ENCODE data around the gene WDR75.

The WDR75 gene

GRCh38 chr2:189440947-189441708, at the start of gene WDR75:
Gene WDR75 (plus strand): TSS chr2:189441474. CDS start chr2:189441493, 19 bp downstream.
- peak within 1 kb of the TSS; percentile 78 to 97 for H3K9ac ChIP-seq (ENCODE audit: low read depth in 1 of 2, low read length in 2 of 2)
- peaks cover 0 to under 1% of the 10 kb centered on the region in 2 donors for H3K36me3 ChIP-seq (ENCODE audit: control insufficient read depth in 1 of 2, insufficient read depth in 2 of 2, low read length in 2 of 2)
- H3K9me3 ChIP-seq (ENCODE audit: control insufficient read depth in 1 of 2, low read length in 2 of 2): no peaks in the 10 kb centered on the region
- H3K4me1 ChIP-seq (ENCODE audit: control insufficient read depth in 1 of 2, insufficient read depth in 2 of 2, low read length in 2 of 2): peaks cover 14 to 20% of the 10 kb centered on the region in 2 donors
- H3K27ac ChIP-seq (ENCODE audit: low read depth, low read length): peak within 1 kb of the TSS; percentile 80
- H3K27me3 ChIP-seq (ENCODE audit: control insufficient read depth in 1 of 2, insufficient read depth in 2 of 2, low read length in 2 of 2): no peaks in the 10 kb centered on the region
- peak within 1 kb of the TSS; percentile 90 for H3K4me3 ChIP-seq (ENCODE audit: low read depth in 1 of 2, low read length in 2 of 2)

- Histone ChIP-seq H3K4me3 (ENCODE audit: low read depth in 1 of 2, low read length in 2 of 2) (no peak overlapping the region), H3K4me1 (ENCODE audit: control insufficient read depth in 1 of 2, insufficient read depth in 2 of 2, low read length in 2 of 2) (no peaks in the 10 kb centered on the region), H3K27ac (ENCODE audit: low read depth, low read length) (no peak overlapping the region), H3K27me3 (ENCODE audit: control insufficient read depth in 1 of 2, insufficient read depth in 2 of 2, low read length in 2 of 2) (no peaks in the 10 kb centered on the region), H3K9ac (ENCODE audit: low read depth in 1 of 2, low read length in 2 of 2) (no peak overlapping the region), H3K9me3 (ENCODE audit: control insufficient read depth in 1 of 2, low read length in 2 of 2) (no peaks in the 10 kb centered on the region), H3K36me3 (ENCODE audit: control insufficient read depth in 1 of 2, insufficient read depth in 2 of 2, low read length in 2 of 2) (no peaks in the 10 kb centered on the region)
Measured at GRCh38 chr2:189393440-189394111, 47.7 kb upstream of the WDR75 start.

DNA sequence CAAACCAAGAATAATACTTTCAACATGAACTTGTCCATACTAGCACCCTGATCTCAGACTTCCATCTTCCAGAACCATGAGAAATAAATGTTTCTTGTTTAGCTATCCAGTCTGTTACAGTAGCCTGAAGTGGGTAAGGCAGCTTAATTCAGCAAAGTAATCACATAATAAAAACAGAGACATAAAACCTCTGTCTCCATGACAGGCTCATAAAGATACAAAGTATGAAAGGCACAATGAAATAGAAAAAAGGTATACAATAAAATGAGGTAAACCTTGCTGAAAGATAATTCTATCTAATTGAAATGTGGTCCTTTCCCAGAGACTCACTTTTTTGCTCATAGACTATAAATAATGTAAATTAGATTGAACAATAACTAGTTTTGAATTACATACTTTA, 46.7 kb upstream of the WDR75 start:
- Histone ChIP-seq H3K4me1 (ENCODE audit: control insufficient read depth in 1 of 2, insufficient read depth in 2 of 2, low read length in 2 of 2) (no peaks in the 10 kb centered on the region), H3K9me3 (ENCODE audit: control insufficient read depth in 1 of 2, low read length in 2 of 2) (no peaks in the 10 kb centered on the region), H3K4me3 (ENCODE audit: low read depth in 1 of 2, low read length in 2 of 2) (no peak overlapping the region), H3K36me3 (ENCODE audit: control insufficient read depth in 1 of 2, insufficient read depth in 2 of 2, low read length in 2 of 2) (no peaks in the 10 kb centered on the region), H3K27ac (ENCODE audit: low read depth, low read length) (no peak overlapping the region), H3K27me3 (ENCODE audit: control insufficient read depth in 1 of 2, insufficient read depth in 2 of 2, low read length in 2 of 2) (no peaks in the 10 kb centered on the region), H3K9ac (ENCODE audit: low read depth in 1 of 2, low read length in 2 of 2) (no peak overlapping the region)

GRCh38 chr2:189402932-189403331, 38.3 kb upstream of the WDR75 start:
- Histone ChIP-seq H3K4me1 (ENCODE audit: control insufficient read depth in 1 of 2, insufficient read depth in 2 of 2, low read length in 2 of 2) (no peaks in the 10 kb centered on the region), H3K9me3 (ENCODE audit: control insufficient read depth in 1 of 2, low read length in 2 of 2) (no peaks in the 10 kb centered on the region), H3K9ac (ENCODE audit: low read depth in 1 of 2, low read length in 2 of 2) (no peak overlapping the region), H3K4me3 (ENCODE audit: low read depth in 1 of 2, low read length in 2 of 2) (no peak overlapping the region), H3K36me3 (ENCODE audit: control insufficient read depth in 1 of 2, insufficient read depth in 2 of 2, low read length in 2 of 2) (no peaks in the 10 kb centered on the region), H3K27me3 (ENCODE audit: control insufficient read depth in 1 of 2, insufficient read depth in 2 of 2, low read length in 2 of 2) (no peaks in the 10 kb centered on the region), H3K27ac (ENCODE audit: low read depth, low read length) (no peak overlapping the region)

DNA sequence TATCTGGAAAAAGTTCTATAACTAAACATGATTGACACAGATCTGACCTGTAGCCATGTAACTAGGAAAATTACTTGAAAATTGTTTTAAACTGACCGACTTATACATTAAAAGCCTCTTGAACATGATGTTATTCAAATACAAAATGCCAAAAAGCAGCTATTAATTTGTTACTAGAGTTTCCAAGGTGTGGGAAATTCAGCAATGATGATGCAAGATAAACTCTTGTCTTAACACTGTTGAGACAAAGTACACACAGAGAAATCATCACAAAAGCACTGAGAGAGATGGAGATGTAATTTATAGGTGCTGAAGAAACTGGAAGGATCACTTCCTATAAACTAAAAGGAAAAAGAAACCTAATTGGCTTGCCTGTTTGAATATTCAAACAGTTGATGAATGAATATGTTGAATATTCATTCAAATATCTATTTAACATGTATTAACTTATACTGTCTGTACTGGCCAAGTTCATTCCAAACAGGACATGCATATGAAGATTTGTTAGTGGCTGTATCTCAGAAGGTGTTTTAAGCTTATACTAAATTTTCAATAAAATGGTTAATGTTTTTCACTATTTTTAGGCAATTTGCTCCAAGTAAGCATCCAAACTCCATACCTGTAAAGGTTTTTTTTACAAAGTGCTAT, 34.6 kb upstream of the WDR75 start:
- H3K9me3 ChIP-seq (ENCODE audit: control insufficient read depth in 1 of 2, low read length in 2 of 2): no peaks in the 10 kb centered on the region
- H3K4me3 ChIP-seq (ENCODE audit: low read depth in 1 of 2, low read length in 2 of 2): no peak overlapping the region
- H3K4me1 ChIP-seq (ENCODE audit: control insufficient read depth in 1 of 2, insufficient read depth in 2 of 2, low read length in 2 of 2): no peaks in the 10 kb centered on the region
- H3K27me3 ChIP-seq (ENCODE audit: control insufficient read depth in 1 of 2, insufficient read depth in 2 of 2, low read length in 2 of 2): no peaks in the 10 kb centered on the region
- H3K36me3 ChIP-seq (ENCODE audit: control insufficient read depth in 1 of 2, insufficient read depth in 2 of 2, low read length in 2 of 2): no peaks in the 10 kb centered on the region
- no peak overlapping the region for H3K9ac ChIP-seq (ENCODE audit: low read depth in 1 of 2, low read length in 2 of 2)
- no peak overlapping the region for H3K27ac ChIP-seq (ENCODE audit: low read depth, low read length)

GRCh38 chr2:189407281-189408209, 33.7 kb upstream of the WDR75 start:
- no peaks in the 10 kb centered on the region for H3K27me3 ChIP-seq (ENCODE audit: control insufficient read depth in 1 of 2, insufficient read depth in 2 of 2, low read length in 2 of 2)
- no peaks in the 10 kb centered on the region for H3K9me3 ChIP-seq (ENCODE audit: control insufficient read depth in 1 of 2, low read length in 2 of 2)
- no peak overlapping the region for H3K27ac ChIP-seq (ENCODE audit: low read depth, low read length)
- no peaks in the 10 kb centered on the region for H3K4me1 ChIP-seq (ENCODE audit: control insufficient read depth in 1 of 2, insufficient read depth in 2 of 2, low read length in 2 of 2)
- H3K9ac ChIP-seq (ENCODE audit: low read depth in 1 of 2, low read length in 2 of 2): no peak overlapping the region
- peak overlapping the region in 1 of 2 donors; percentile 6 for H3K4me3 ChIP-seq (ENCODE audit: low read depth in 1 of 2, low read length in 2 of 2)
- H3K36me3 ChIP-seq (ENCODE audit: control insufficient read depth in 1 of 2, insufficient read depth in 2 of 2, low read length in 2 of 2): no peaks in the 10 kb centered on the region

DNA sequence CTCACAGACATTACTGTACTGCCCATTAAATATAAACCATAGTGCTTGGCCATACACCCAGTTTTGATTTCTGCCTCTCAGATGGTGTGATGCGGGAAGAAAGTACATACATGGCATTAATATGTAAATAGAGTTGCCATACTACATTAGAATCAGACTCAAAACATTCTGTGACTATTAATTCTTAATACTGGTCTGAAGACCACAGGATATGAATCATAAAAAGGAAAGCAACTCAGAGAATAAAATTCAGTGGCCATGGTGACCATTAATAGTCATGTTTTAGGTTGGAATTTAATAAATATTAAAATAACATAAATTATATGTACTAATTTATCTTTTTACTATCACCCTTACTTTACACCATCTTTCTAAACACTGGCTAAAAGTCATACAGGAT, 33.0 kb upstream of the WDR75 start:
- no peak overlapping the region for H3K4me3 ChIP-seq (ENCODE audit: low read depth in 1 of 2, low read length in 2 of 2)
- H3K9ac ChIP-seq (ENCODE audit: low read depth in 1 of 2, low read length in 2 of 2): no peak overlapping the region
- no peaks in the 10 kb centered on the region for H3K36me3 ChIP-seq (ENCODE audit: control insufficient read depth in 1 of 2, insufficient read depth in 2 of 2, low read length in 2 of 2)
- no peaks in the 10 kb centered on the region for H3K4me1 ChIP-seq (ENCODE audit: control insufficient read depth in 1 of 2, insufficient read depth in 2 of 2, low read length in 2 of 2)
- H3K27me3 ChIP-seq (ENCODE audit: control insufficient read depth in 1 of 2, insufficient read depth in 2 of 2, low read length in 2 of 2): no peaks in the 10 kb centered on the region
- no peak overlapping the region for H3K27ac ChIP-seq (ENCODE audit: low read depth, low read length)
- H3K9me3 ChIP-seq (ENCODE audit: control insufficient read depth in 1 of 2, low read length in 2 of 2): no peaks in the 10 kb centered on the region

- H3K9me3 ChIP-seq (ENCODE audit: control insufficient read depth in 1 of 2, low read length in 2 of 2): no peaks in the 10 kb centered on the region
- no peak overlapping the region for H3K27ac ChIP-seq (ENCODE audit: low read depth, low read length)
- no peaks in the 10 kb centered on the region for H3K36me3 ChIP-seq (ENCODE audit: control insufficient read depth in 1 of 2, insufficient read depth in 2 of 2, low read length in 2 of 2)
- H3K27me3 ChIP-seq (ENCODE audit: control insufficient read depth in 1 of 2, insufficient read depth in 2 of 2, low read length in 2 of 2): no peaks in the 10 kb centered on the region
- H3K4me3 ChIP-seq (ENCODE audit: low read depth in 1 of 2, low read length in 2 of 2): no peak overlapping the region
- H3K4me1 ChIP-seq (ENCODE audit: control insufficient read depth in 1 of 2, insufficient read depth in 2 of 2, low read length in 2 of 2): no peaks in the 10 kb centered on the region
- no peak overlapping the region for H3K9ac ChIP-seq (ENCODE audit: low read depth in 1 of 2, low read length in 2 of 2)
Measured at GRCh38 chr2:189409131-189409530, 32.1 kb upstream of the WDR75 start.

GRCh38 chr2:189409647-189410046, 31.6 kb upstream of the WDR75 start:
- H3K27me3 ChIP-seq (ENCODE audit: control insufficient read depth in 1 of 2, insufficient read depth in 2 of 2, low read length in 2 of 2): no peaks in the 10 kb centered on the region
- no peaks in the 10 kb centered on the region for H3K36me3 ChIP-seq (ENCODE audit: control insufficient read depth in 1 of 2, insufficient read depth in 2 of 2, low read length in 2 of 2)
- H3K9me3 ChIP-seq (ENCODE audit: control insufficient read depth in 1 of 2, low read length in 2 of 2): no peaks in the 10 kb centered on the region
- no peak overlapping the region for H3K4me3 ChIP-seq (ENCODE audit: low read depth in 1 of 2, low read length in 2 of 2)
- no peaks in the 10 kb centered on the region for H3K4me1 ChIP-seq (ENCODE audit: control insufficient read depth in 1 of 2, insufficient read depth in 2 of 2, low read length in 2 of 2)
- no peak overlapping the region for H3K27ac ChIP-seq (ENCODE audit: low read depth, low read length)
- H3K9ac ChIP-seq (ENCODE audit: low read depth in 1 of 2, low read length in 2 of 2): no peak overlapping the region
